HG03378 (cell line): ENCODE results near the gene F12.

ENCODE experiments used
- ATAC-seq: cut with Tn5 transposase; IDR thresholded peaks from one replicate; pipeline ENCODE4 v1.9.1; 2021; ENCODE audit warnings: mild to moderate bottlenecking, moderate library complexity; ENCODE audit not compliant: unreplicated experiment

Gene F12

DNA sequence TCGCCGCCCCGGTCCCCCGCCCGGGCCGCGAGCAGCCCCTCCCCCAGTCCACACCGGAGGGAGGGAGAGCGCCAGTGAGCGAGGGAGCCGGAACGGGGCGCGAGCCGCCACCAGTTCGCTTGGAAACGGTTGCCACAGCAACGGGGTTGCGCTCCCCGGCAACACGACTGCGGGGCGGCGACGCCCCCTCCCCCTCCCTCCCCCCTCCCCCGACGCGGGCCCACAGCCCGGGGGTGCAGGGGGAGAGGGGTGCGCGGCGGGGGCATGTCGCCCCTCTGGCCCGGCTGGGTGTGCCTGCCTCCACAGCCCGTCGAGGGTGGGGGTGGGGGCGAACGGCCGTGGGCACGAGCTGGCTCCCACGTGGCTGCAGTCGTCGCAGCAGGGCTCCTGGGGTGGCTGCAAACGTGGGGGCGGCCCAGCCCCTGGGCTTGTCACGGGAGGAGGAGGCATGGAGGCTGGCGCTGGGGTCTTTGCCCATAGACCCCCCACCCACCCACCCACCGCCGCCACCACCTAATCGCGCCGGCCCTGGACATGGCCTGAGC is 37.8 kb upstream of the F12 start:
- ATAC-seq, result no peak

DNA sequence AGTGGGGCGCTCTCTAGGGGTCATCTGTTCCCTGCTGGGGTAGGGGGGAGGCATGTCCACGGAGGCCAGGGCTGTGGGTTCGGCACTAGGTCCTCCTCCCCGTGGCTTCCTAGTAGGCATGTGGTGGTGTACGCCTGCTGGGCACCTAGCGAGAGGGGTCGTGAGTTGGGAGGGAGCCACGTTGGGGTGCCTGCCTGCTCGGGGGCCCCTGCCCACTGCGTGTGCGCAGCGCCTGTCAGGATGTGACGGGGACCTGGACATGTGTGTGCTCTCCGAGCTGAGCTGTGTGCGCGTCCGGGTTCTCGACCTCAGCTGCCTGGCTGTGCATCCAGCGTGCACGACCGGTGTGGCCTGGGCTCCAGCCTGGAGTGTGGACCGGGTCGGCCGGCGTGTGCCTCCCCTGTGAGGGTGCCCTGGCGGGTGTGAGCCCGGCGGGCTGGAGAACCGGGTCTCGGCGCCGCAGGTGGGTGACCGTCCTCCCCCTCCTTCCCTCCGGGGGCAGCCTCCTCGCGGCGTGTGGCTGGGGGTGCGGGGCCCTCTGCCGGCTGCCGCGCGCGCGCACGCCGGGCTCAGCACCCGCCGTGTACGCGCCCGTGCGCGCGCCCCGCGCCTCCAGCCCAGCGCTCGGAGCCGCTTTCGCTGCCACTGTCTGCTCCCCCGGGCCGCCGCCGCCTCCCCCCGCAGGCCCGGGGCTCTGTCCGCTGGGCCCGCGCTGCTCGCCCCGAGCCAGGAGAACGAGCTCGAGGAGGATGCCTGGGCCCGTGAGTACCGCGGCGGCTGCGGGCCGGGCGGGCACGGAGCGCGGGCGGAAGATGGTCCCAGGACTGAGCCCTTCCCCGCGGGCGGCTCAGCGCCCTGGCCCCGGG is 37.1 kb upstream of the F12 start, which contains the start of gene PRR7:
Gene PRR7 (plus strand): TSS at position 615 of the 866 bp plus-strand sequence. CDS start 8,254 bp downstream, outside the sequence.
- ATAC-seq, result no peak

- ATAC-seq, result no peak
Observed at GRCh38 chr5:177445917-177446199, 36.5 kb upstream of the F12 start.

DNA sequence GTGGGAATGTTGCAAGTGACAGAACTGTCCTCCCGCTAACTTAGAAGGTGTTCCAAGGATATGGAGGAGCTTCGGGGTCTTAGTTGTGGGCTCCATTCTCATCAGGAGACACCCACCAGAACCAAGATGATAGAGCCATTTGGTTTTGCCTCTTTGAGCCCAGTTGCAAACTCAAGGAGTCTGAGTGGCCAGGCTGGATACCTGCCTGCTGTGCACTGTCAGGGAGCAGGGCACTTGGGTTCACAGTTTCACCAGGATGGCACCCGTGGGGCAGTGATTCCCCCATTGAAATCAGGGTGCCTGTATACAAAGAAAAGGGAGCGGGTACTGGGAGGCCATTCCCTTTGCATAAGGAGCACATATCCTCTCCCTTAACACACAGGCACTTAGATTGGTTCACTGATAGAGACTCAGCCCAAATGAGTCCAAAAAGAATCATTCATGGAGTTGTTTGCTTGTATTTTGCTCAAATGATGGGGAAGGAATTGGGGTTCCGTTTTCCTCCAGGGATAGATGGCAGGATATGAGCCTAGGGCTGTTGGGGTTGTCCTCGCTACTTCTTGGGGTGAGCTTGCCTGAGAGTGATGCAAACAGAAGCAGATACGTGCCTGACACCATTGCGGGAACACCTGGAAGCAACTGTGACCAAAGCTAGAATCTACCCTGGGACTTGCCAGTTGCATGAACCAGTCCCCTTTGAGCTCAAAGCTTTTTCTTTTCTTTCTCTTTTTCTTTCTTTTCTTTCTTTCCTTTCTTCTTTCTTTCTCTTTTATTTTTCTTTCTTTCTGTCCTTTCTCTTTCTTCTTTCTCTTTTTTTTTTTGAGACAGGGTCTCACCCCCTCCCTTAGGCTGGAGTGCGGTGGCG is 35.9 kb upstream of the F12 start:
- ATAC-seq, result no peak

GRCh38 chr5:177444106-177445051 is 35.0 kb upstream of the F12 start:
- ATAC-seq, result no peak

DNA sequence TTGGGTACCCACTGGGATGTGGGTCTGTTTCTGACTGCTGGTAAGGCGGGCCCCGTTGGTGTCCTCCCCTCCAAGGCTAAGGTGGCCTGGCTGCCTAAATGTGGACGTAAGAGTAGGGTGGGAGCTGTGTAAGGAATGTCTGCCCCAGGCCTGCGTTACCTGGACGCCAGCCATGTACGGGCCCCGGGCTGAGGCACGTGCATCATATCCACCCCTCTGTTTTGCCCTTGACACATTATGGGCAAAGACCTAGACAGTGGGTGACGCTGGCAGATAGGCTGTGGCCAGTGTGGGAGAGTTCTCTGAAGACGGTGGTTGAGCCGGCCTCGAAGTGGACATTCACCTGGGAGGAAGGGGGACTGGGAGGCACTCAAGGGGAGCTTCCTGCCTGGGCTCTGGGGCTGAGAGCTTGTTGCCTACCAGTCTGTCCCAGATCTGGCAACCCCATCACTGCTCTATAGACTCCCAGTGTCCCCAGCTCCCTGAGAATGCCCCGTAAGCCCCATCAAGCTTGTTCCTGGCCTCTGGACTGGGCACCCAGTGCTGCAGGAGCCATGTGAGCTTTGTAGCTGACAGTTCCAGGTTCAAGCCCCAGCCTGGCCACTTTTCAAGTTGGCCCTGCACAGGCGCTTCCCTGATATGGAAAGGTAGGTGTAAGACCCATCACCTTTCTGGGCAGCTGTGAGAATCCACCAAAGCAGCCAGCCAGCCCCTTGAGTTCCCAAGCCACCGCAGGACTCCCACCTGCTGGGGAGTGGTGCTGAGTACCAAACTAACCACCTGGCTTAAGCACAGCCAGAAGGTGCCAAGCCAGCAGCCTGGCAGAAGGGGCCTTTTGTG is 34.0 kb upstream of the F12 start:
- no peak for ATAC-seq

DNA sequence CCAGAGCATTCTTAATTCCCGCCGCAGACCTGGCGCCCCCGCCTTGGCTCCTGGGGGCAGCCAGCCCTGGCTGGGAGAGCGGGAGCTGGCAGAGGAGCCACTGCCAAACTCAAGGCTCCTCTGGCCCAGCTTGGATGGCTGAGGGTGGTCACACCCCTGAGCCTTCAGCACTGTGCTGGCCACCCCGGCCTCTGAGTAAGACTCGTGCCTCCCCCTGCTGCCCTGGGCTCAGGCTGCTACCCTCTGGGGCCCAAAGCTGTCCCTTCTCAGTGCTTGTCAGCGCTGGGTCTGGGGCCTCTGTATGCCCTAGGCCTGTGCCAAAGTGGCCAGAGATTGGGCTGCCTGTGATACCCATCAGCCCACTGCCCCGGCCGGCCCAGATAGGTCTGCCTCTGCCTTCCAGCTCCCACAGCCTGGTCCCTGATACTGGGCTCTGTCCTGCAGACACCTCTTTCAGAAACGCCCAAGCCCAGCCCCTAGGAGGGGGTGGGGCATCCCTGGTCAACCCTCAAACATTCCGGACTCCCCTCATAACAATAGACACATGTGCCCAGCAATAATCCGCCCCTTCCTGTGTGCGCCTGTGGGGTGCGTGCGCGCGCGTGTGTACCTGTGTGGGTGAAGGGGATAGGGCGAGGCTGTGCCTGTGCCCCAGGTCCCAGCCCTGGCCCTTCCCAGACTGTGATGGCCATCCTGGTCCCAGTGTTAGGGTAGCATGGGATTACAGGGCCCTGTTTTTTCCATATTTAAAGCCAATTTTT is 32.9 kb upstream of the F12 start:
- ATAC-seq, result no peak

DNA sequence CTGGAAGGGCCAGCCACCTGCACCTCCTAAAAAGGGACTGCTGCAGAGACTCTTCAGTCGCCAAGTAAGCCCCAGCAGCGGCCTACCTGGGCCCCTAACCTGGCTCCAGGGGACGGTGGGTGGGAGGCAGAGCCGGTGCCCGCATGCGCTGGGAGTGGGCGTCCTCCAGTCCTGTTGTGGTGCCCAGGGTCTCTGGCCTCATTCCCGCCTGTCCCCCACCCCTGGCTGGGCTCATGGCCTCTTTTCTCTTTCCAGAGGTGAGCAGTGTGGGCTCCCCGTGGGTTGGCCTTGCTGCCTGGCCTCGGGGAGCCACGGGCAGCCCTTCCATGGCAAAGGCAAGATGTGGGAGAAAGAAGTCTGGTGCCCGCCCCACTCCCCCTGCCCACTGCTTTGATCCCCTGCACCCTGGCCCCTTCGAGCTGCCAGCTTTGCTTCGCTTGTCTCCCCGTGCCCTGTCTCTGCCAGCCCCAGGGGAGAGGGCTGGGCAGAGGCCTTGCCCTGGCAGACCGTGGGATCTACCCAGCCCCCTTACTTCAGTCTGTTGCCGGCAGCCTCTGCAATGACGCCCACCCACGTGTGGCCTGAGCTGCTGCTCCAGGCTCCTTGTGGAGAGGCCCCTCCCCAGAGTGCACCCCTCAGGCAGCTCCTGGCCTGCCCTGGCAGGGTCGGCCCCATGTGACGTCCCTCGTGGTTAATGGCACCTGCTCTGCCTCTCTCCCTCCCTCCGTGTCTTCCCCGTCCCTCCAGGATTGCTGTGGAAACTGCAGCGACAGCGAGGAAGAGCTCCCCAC is 31.8 kb upstream of the F12 start:
- no peak for ATAC-seq

- ATAC-seq, result no peak
Observed at GRCh38 chr5:177440211-177440989, 31.0 kb upstream of the F12 start.

- ATAC-seq, result no peak
Observed at GRCh38 chr5:177439518-177440053, 30.2 kb upstream of the F12 start.

- ATAC-seq, result no peak
Observed at GRCh38 chr5:177438468-177438867, 29.1 kb upstream of the F12 start.

GRCh38 chr5:177437623-177438022 is 28.3 kb upstream of the F12 start:
- ATAC-seq, result no peak

DNA sequence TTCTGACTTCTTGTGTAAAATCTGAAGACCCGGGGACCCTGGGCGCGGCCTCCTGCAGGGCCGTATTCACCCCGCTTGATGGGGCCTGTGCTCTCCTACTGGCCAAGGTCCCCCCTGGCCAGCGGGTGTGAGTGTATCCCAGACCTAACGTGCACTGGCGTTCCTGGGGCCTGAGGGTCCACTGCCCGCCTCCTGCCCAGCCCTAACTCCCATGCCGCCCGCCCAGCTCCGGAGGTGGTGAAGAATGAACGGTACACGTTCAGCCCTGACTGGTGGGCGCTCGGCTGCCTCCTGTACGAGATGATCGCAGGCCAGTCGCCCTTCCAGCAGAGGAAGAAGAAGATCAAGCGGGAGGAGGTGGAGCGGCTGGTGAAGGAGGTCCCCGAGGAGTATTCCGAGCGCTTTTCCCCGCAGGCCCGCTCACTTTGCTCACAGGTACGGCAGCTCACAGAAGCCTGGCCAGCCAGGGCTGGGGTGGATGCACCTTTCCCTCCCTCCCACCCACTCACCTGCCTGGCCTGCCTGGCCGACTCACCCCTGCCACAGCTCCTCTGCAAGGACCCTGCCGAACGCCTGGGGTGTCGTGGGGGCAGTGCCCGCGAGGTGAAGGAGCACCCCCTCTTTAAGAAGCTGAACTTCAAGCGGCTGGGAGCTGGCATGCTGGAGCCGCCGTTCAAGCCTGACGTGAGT is 26.6 kb upstream of the F12 start:
- no peak for ATAC-seq

GRCh38 chr5:177434942-177435738 is 25.8 kb upstream of the F12 start:
- ATAC-seq, result no peak

DNA sequence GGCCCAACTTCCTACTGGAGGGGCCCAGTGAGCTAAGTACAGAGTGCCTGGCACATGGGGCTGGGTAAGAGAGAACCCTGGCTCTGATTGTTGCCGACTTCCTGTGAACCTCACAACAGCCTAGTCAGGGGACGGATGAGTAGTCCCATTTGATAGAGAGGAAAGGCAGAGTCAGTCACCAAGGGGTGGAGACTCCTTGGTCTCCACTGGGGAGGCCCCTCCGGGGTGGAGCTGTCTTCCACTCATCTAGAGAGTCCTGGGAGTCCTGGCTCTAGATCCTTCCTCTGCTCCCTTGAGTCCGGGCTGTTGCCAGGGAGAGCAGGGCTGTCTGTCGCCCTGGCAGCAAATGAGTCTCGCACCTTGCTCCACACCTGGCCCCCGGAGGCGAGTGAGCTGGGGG is 25.1 kb upstream of the F12 start:
- ATAC-seq, result no peak
